Omental fat pad (tissue), 4 donors: ENCODE measurements around the gene HOXA13. TPM values are rescaled to one million over a fixed set of nuclear protein-coding genes. Genes with fewer than 3 reads are reported as not detected.

Experiments
- ATAC-seq: fragments of 150-250 bp; one replicate; pipeline ENCODE4 v1.9.1; 2016; ENCODE audit warnings: mild to moderate bottlenecking, moderate library complexity; ENCODE audit not compliant: low FRiP score
- DNase-seq: peaks from one replicate; pipeline ENCODE4 v3.0.0-alpha.2; 2019; ENCODE audit warnings: low spot score
- CTCF ChIP-seq, 3 donors: fragments of 450-650 bp; IDR thresholded peaks; one replicate each; pipeline ENCODE4 v1.5.1; 2016 to 2017; ENCODE audit warnings: antibody characterized with exemption in 3 of 3, mild to moderate bottlenecking in 3 of 3, moderate library complexity in 2 of 3
- total RNA-seq, 4 donors: library from RNA; depleted of rRNA; stranded (reverse); fragments of >200 nt; gene quantifications; one replicate each; pipeline ENCODE4 v1.1.0, GENCODE V29; 2016

Gene HOXA13
- total RNA-seq, 4 donors from 2014 or later: not detected

GRCh38 chr7:27160546-27161213 lies 39.2 kb downstream of the HOXA13 start:
- DNase-seq: peak; percentile 86
- TF ChIP-seq CTCF (IDR thresholded peaks at IDR 0.05): peak in 2 of 3 donors; percentile 95 to 98
- ATAC-seq: peak; percentile 72

GRCh38 chr7:27160145-27160545 lies 39.7 kb downstream of the HOXA13 start:
- TF ChIP-seq CTCF (IDR thresholded peaks at IDR 0.05): no peak
- DNase-seq (peak; percentile 20), ATAC-seq (no peak)

GRCh38 chr7:27159266-27160144 lies 40.4 kb downstream of the HOXA13 start:
- ATAC-seq: no peak
- no peak for TF ChIP-seq CTCF (IDR thresholded peaks at IDR 0.05)
- DNase-seq: peak; percentile 19

GRCh38 chr7:27158436-27159265 lies 41.2 kb downstream of the HOXA13 start:
- DNase-seq: peak; percentile 14
- no peak for TF ChIP-seq CTCF (IDR thresholded peaks at IDR 0.05)
- no peak for ATAC-seq

- ATAC-seq (no peak), DNase-seq (peak; percentile 15)
- TF ChIP-seq CTCF (IDR thresholded peaks at IDR 0.05): no peak
These were observed 42.0 kb downstream of the HOXA13 start for GRCh38 chr7:27157702-27158431.
